HG02884 (cell line): ENCODE data around the gene RPL23.
A peak's percentile ranks its signal among the peaks of the same experiment; 100 is the strongest.

Source experiments
- ATAC-seq: cut with Tn5 transposase; IDR thresholded peaks from one replicate; pipeline ENCODE4 v1.9.1; 2021; ENCODE audit warnings: mild to moderate bottlenecking, moderate library complexity; ENCODE audit not compliant: unreplicated experiment

RPL23 gene

GRCh38 chr17:38800237-38800760, 53.2 kb downstream of the RPL23 start:
- no peak for ATAC-seq

- ATAC-seq, result peak; percentile 68
These were observed 53.9 kb downstream of the RPL23 start, which contains the start of gene PIP4K2B for GRCh38 chr17:38799501-38800236. Gene PIP4K2B, minus strand, starts transcription at chr17:38799556. Its CDS starts 132 bp downstream, at chr17:38799424.

GRCh38 chr17:38798614-38799500, 54.7 kb downstream of the RPL23 start:
- ATAC-seq, result peak; percentile 27
